Smooth muscle cell of the brain vasculature (primary cell): ENCODE measurements around the gene DENND5A.
"Not testable (repeated sequence)": the region's sequence is repeated elsewhere in the genome, so short reads cannot be mapped to it uniquely, and the experiment has no call there.

Experiments
- DNase-seq: peaks from one replicate; pipeline ENCODE4 v3.0.0-alpha.2; 2012; ENCODE audit warnings: low read depth, low spot score

DENND5A gene

DNA sequence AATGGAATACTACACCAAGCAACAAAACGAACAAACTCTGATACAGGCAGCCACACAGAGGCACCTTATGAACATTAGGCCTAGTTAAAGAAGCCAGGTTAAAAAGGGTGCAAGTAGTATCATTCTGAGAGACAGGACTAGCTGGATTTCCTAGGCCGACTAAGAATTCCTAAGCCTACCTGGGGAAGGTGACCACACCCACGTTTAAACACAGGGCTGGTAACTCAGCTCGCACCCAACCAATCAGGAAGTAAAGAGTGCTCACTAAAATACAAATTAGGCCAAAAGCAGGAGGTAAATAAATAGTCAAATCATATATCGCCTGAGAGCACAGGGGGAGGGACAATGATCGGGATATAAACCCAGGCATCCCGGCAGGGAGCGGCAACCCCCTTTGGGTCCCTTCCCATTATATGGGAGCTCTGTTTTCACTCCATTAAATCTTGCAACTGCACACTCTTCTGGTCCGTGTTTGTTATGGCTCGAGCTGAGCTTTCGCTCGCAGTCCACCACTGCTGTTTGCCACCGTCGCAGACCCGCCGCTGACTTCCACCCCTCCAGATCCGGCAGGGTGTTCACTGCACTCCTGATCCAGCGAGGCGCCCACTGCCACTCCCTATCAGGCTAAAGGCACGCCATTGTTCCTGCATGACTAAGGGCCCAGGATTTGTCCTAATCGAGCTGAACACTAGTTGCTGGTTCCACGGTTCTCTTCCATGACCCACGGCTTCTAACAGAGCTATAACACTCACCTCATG lies 167.8 kb downstream of the DENND5A start:
- not testable (repeated sequence) for DNase-seq

DNA sequence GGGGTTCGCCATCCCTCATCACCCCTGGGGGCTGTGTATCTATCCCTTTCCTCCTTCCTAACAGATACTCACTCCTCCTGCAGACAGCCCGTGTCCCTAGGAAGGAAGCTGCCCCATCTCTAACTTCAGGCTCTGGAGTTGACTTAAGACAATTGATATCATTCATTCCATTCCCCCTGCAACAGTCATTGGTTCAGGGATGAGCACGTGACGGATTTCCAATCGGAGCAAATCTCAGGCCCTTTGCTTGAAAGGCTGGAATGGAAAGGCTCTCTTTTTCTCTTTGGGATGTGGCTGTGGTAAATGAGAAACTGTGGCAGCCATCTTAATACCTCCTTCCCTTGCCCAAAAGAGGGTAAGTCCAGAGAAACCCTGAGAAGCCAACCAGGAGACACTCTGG lies 168.7 kb downstream of the DENND5A start:
- no peak for DNase-seq

DNA sequence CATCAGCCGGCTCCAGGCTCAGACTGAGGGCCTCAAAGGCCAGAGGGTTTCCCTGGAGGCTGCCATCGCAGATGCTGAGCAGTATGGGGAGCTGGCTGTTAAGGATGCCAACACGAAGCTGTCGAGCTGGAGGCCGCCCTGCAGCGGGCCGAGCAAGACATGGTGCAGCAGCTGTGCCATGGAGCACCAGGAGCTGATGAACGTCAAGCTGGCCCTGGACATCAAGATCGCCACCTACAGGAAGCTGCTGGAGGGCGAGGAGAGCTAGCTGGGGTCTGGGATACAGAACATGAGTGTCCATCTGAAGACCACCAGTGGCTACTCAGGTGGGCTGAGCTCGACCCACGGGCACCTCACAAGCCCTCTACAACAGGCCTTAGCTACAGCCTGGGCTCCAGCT lies 169.7 kb downstream of the DENND5A start:
- no peak for DNase-seq

DNA sequence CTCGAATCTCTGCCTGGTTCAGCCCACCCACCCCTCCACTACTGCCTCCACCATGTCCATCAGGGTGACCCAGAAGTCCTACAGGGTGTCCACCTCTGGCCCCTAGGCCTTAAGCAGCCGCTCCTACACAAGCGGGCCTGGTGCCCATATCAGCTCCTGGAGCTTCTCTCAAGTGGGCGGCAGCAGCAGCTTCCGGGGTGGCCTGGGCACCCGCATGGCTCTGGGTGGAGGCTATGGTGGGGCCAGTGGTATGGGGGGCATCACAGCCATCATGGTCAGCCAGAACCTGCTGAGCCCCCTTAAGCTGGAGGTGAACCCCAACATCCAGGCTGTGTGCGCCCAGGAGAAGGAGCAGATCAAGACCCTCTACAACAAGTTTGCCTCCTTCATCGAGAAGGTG lies 170.7 kb downstream of the DENND5A start:
- DNase-seq = no peak

DNA sequence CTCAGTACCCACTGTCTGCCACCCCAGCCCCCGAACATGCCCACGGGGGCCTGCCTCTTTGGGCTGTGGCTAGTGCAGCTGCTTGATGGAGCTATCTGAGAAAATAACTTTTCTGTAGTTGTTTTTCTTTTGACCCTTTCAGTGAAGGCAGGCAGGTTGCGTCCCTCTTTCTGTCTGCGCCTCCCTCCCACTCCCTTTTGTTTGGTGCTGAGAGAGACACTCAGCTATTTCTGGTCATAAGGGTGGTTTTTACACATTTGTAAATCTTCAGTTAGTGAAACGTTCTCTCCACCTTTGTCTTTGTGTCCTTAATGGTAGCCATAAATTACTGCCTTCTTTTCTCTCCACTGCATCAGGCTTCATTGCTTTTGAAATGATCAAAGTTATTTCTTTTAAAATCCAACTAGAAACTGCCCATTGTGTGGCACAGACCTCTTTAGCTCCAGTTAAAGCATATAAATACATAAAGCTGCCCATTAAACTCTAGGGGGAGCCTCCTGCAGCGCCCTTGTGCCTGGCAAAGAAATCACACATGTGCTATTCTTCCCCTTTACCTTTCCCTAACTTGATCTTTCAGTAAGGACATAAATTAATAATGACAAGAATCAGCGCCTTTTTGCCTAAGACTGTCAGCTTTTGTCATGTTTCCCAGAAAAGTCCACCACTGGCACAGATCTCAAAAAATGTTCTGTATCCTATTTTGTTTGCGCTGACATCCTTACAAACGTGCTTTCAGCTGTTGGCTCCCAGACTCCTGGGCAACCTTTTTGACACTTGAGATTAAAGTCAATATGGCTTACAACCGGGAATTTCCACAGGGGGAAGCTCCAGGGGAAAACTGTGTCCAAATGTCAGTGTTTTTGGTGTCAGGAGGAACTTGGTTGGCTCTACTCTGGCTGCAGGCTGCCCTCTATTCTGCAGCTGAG lies 172.0 kb downstream of the DENND5A start:
- no peak for DNase-seq

DNA sequence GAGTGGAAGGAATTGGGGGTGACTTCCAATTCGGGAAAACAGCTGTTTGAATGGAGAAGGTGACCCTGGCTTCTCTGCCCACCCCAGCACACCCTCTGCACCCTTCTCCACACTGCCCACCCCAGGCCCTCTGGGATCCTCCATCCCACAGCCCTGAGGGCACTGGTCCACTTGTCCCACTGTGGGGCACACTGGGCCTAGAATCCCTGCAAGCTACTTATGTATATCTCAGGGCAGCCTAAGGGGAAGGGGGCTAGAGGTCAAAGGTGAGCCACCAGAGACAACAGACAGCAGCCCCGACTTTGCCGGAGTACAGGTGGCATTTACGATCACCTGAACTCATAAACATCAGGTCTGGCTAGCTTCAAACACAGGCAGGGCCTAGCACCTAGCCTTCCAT lies 173.1 kb downstream of the DENND5A start:
- DNase-seq = no peak

DNA sequence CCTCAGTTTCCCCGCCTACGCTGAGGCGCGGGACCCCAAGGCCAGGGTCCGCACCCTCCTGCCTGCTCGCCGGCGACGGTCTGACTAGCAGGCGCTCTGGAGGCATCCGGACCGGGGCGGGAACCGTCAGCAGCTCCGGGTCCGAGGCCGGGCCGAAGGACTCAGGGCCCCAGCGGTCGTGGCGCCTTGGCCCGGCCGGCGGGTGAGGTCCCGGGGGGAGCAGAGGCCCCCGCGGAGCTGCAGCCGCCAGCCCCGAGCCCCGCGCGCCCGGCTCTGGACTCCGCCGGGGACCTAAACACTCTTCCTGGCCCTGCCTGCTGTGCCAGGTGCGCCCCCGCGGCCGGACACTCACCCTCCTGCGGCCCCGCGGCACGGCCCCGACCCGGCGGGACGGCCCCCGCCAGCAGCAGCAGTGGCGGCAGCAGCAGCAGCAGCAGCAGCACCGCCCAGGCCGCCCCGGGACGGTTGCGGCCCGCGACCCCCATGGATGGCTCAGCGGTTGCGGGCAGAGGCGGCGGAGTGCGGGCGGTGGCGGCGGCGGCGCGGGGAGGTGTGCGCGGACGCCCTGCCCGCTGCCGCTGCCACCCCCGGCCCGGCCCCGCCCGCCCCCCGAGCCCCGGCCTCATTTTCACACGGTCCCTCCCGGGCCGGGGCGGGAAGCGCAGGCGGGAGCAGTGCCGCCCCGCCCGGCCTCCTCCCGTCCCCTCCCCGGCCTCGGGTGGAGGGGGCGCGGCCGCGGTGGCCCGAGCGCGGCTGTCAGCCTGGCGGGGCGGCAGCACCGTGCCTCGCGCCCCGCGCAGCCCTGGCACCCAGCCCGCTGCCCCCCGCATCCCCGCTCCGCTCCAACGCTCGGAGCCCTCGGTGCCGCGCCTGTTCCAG lies 173.9 kb downstream of the DENND5A start, which contains the start of gene SCUBE2:
Gene SCUBE2, minus strand, starts transcription at position 556 of the 879 bp plus-strand sequence. Its CDS starts 71 bp downstream, at position 485.
- no peak for DNase-seq

DNA sequence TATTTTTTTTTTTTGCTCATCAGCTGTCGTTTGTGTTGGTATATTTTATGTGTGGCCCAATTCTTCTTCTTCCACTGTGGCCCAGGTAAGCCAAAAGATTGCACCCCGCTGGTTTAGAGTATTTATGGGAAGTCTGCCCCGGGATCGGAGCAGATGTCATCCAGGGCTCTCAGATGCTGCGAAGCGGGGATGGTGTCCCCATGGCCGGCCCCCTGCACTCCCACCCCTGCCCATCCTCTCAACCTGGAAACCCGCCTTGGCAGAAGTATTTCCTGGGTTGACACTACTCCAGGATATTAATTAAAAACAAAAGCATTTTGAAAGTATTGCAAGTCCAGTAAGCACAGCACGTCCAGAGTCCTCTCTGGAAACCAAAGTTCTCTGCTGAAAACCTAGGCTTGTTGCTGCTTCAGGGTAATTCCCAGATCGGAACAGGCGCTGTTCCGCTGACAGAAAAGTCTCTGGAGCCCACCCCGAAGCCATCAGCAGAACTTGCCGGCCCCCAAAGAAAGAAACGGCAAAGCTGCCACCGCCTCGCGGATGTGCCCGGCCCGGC lies 174.6 kb downstream of the DENND5A start:
- no peak for DNase-seq

DNA sequence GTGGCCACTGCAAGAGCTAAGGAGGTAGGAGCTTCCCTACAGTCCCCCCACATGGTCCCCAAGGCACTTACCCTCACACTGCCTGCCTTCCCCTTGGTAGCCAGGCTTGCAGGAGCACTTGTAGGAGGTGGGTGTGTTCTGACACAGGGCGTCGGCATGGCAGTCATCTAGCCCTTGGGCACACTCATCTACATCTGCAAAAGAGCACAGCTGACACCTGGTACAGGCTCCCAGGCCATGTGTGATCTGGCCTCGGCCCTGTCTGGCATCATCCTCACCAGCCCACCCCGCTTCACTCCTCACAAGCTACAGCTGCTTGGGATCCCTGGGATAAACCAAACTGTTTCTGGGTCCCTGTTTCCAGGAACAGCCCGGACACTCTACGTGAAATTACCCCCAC lies 175.5 kb downstream of the DENND5A start:
- DNase-seq = no peak

DNA sequence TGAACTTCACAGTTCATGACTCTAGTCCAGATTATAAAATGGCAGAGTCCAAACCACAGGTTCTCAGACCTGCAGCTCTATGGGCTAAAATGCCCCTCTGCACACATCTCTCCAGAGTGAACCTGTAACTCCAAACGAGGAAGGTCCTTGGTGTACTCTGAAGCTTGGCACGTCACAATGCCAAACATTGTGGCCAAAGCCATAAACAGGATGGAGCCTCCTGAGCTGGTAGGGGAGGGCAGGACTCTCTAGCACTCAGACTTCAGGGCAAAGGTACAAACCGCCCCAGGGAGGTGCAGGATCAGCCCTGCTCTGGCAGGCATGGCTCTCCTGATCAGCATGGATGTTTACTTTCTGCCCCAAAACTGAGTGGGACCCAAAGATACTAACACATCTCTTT lies 176.1 kb downstream of the DENND5A start:
- no peak for DNase-seq
